HG03039 (cell line): ENCODE data around the gene DCT.

Experiments used
- ATAC-seq: cut with Tn5 transposase; IDR thresholded peaks from one replicate; pipeline ENCODE4 v1.9.1; 2021; ENCODE audit warnings: mild to moderate bottlenecking, moderate library complexity; ENCODE audit not compliant: unreplicated experiment

The DCT gene

DNA sequence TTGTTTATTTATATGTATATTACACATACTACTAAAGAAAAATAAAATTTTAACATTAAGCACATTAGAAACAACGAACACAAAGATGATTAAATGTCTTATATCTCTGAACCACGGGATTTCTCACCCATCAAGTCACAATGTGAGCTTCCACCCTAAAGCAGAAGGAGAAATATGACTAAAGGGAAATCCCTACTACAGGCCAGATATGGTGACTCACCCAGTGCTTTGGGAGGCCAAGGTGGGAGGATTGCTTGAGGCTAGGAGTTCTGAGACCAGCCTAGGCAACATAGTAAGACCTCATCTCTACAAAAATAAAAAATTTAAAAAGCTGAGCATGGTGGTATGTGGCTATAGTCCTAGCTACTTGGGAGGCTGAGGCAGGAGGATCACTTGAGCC is 24.6 kb downstream of the DCT start:
- ATAC-seq = no peak

DNA sequence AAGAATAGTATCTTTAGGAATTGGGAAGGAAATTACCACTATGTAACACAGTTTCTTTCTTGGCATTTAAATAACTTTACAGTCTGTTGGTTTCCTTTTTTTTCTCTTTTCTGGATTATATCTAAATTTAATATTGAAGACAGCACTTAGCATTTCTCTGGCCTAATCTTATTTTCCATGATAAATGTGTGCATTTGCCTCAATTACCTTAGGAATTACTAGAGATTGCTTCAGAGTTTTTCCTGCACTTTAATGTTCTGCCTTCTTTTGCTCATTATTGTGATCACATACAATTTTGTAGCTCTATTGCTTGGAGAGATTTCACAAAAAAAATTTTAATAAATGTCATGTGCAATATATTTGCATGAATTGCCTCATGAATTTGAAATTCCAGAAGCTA is 25.1 kb downstream of the DCT start:
- no peak for ATAC-seq

DNA sequence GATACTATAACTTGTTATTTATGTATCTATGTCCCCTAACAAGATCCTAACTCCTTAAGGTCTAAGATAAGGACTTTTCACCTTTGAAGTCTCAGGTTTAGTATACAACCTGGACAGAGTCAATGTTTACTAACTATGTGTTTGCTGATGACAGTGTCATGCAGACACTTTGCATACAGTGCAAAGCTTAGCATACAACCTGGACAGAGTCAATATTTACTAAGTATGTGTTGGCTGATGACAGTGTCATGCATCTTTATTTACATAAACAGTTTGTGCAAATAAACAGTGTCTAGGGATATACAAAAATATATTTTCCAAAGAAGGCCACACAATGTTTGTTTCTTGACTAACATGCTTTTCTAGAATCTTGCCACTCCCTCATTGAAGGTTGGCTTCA is 34.7 kb downstream of the DCT start:
- no peak for ATAC-seq

DNA sequence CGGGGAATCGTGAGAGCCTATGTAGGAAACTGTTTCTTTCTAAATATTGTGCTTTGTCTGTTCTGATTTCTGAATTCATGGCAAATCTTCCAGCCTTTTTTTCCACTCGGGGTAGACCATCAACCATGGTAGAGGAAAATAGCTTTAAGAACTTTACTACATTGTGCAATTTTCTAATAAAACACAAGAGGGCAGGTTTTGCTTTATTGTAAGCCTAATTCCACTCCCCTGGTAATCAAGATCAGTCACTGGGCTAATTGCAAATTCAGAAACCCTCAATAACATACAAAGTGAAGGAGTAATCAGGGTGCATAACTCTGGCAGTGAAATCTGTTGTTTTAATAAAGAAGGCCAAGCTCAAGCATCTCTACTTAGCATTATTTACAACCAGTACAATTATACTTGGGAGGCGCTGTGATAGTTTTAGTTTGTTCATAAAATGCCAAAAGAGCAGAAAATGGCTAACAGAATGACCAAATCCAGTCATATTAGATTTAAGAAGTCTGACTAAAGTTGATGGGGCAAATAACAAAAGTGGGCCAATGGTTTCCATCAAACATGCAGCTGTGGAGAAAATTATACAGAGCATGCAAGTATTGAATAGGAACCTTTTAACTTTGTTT is 43.8 kb downstream of the DCT start:
- no peak for ATAC-seq

DNA sequence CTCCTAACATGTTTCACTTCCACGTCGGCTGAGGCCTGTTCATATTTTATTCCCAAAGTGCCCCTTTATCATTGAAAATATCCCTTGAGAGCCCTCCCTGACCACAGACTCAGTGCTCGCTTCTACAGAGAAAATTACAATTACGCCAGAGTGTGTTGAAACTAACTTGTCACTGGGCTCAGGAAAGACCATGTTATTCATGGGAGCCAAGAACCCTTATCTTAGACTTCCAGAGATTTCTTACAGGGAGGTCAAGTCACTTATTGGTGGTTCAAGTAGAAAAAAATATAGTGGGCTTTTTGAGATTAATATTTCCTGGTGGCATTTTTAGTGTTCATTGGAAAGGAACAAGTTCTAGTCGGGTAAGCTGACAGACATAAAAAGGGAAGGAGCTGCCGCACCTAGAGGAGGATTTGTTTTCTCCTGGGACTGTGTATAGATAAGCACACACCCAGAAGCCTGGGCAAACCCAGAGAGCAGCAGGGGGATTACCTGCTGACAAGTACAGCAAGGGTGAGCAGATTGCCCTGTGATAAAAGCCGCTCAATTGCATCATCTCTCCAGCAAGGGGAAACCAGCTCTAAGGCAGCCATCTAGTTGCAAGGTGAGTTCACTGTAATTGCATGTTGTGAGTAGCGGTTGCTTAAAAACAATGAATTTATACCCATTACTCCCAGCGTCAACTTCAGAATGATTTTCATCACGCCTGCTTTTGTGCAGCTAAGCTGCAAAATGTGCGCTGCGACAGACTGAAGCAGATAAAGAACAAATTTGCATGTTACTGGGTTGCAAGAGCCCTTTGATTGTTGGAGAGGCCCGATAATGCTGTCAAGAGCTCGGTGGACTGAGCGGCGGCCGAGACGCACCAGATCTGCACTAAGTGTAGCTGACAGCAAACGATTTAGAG is 46.2 kb downstream of the DCT start:
- ATAC-seq = no peak

DNA sequence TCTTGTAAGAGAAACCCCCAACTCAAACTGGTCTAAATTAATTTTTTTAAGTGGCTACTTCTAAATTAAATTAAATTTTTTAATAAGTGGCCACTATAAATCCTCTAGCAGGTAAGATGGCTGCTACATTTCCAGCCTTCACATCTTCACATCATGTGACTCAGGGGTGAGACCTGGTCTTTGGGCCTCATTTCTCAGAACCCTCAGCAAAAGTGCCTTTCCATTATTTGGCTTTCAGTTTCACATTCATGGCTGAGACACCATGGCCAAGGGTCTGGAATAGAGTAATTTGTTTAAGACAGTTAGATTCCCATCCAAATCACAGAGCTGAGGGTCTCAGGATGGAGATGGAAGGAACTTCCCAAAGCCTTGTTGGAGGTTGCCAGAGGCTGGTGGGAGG is 47.5 kb downstream of the DCT start:
- no peak for ATAC-seq

DNA sequence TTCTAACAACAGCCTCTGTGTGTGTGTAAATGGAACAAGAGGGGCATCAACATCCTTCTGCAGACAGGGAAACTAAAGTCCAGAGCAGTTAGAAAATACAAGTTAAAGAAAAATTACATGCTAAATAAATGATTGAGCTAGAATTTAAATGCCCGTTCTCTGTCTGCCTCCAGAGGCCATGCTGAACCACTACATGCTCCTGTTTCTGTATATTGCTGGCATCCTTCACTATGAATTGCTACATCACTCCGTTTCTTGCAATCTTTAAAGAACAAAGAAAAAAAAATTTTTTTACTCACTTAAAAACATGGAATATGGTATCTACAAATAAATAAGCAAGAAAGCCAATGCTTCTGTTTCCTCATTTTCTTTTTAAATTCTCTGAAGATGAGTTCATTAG is 47.9 kb downstream of the DCT start:
- ATAC-seq = no peak

DNA sequence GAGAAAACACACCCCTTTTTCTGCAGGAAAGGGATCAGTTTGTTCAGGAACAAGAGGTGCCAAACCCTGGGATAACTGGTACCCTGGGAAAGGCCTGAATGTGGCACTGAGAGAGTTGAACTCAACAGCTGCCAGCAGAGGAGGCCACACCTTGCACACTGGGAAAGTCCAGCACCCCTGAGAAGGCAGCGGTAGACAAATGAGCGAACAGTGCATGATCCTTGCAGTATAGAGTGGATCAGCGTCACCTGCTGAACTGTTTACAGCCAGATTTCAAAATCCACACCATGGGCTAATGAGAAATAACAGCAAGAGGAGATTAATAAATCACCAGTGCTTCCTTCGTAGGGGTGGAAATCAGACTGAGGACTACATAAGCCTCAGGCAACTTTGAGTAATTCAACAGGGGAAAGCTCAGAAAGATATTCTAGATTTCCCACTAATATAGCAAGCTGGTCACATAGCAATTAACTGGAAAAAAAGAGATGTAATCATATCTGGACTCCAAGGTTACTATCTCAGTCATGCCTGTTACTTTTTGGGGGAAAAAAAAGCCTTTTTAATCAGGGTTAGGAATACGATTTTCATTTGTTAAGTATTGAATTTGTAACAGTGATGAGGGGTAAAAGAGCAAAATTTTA is 52.0 kb downstream of the DCT start:
- ATAC-seq = no peak

DNA sequence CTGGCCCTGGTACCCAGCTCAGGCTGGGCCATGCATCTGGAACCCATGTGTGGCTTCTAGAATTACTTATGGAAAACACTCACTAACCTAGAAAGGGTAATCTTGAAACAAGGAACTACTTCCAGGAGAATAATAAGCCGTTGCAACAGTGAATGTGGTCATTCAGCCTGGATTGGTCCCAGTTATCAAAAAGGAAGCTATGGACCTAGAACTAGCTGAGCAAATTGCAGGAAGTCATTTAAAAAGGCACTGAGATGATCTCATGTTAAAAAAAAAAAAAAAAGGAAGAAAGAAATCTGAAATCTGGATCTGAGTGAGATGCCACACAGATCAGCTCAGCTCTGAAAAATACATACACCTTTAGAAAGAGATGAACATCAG is 59.6 kb downstream of the DCT start:
- ATAC-seq = no peak

DNA sequence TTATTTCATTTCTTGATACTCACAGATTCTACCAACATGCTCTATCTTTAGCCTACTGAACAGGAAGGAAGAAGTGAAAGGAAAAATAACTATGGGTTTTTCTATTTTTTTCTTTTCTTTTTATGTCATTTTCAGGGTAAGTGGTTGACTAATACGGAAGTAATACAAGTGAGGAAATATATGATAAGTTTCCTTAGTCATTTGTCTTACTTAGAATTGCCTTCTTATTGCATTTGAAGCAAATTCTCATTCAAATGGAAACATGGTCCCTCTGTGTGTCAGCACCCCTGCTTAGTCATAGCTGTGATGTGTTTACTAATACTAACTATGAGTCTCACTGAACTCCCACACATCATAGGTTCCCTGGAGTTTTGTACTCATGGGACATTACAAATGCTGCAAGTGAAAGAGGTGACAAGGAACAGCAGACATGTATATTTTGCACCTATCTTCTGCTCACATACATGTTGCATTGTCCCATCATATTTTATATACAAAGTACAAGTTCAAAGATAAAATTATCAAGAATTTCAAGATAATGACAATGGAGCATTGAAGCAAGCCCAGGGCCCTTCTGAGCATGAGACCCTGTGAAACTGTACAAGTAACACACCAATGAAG is 60.1 kb downstream of the DCT start:
- ATAC-seq = peak; percentile 76

DNA sequence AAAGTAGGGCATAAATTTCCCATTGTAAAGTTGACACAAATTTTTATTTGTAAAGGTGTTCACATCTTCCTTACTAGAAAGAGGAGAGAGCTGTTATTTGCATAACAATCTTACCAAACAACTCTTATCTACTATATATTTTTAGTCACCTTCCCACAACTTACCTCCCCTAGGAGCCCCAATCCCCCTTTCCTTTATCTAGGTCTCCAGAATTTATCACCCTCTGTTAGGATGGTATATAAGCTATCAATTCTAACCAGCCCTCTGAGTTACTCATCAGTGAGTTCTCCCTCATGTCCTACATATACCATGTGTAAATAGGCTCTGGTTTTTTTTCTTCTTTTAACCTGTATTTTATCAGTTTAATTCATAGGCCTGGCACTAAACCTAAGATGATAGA is 62.2 kb downstream of the DCT start:
- no peak for ATAC-seq

DNA sequence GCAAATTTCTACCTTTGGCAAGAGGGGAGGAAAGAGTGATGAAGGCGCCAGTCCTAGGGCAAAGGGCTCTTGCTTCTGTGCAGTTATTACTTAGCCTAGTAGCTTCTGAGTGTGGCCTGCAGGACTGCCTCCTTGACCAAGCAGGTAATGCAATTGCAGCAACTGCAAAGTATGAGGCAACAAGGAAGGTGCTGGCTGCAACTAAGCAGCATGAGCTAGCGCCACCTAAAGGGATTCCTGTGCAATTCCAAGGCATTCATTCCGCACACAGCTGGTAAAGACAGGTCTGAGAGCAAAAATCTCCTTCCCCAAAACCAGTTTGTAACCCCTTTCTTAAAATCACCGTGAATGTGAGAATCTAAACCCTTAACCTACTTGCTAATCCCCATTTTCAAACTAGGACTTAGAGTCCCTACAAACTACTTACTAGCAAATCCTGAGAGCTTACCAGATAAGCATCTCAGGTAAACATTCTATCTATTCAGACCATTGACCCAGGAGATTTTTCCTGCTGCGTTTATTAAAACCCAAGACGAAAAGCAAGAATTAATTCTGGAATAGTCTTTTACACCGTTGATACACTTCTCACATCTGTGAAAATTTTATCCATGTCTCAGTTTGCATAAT is 62.9 kb downstream of the DCT start:
- no peak for ATAC-seq

DNA sequence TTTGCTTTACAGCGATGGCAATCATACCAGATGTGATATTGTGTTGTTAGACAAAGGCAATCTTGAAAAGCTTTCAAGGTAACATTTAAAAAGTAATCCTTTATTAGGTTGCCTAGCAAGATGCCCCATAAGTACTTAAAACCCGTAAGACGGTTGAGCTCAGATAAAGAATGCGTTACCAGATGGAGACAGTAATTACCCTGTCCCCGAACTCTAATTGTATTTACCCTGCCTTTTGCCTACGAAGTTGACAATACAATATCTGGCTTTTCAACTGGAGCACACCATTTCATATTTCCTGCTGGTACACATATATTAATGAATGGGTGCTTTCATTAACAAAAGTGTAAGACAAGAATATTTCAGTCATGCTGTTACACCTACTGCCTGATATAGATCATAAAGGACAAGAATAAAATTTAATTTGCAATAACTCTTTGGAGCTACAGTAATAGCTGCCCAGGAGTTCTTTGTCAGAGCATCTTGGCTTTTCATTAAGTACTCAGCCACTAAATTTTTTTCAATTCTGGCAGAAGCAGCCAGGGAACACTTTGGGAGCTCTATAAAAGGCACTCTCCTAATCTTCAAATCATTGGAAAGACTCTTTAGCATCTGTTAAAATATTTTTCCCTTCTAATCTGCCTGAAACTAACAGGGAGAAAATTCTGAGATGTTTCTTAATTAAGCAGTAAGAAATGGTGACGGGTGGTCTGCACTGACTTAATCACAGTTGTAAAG is 63.8 kb downstream of the DCT start:
- ATAC-seq = no peak

DNA sequence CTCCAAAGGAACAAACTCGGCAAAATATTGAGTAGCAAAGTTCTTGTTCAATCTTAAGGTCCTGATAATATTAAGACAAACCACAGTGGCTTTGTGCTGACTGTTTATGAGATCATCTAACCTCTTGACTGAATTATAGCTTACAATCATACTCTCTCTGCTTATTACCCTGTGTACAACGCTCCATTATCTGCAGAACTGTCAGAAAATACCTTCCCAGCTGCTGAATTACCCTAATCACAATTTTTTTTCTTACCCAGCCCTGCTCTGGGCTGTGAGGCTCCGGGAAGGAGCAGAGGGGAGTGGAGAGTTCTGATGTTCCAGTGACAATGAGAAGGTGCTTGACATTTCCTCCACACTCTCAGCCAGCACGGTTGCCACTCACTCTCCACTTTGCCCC is 64.8 kb downstream of the DCT start:
- ATAC-seq = no peak

DNA sequence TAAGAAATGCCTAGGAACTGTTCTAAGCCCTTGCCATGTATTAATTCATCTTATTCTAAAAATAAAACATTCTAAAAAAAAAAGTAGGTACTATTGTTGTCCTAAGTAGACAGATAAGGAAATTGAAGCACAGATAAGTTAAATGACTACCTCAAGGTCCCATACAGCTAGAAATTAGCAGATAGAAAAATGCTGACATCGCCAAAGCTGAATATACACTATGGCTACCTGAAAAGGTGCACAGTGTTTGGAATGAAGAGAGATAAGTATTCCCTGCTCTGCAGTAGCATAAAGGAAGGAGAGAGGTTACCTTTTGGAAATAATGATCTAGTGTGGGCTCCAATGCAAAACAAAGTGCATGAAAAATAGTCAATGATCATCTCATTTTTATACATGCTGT is 65.3 kb downstream of the DCT start:
- no peak for ATAC-seq

DNA sequence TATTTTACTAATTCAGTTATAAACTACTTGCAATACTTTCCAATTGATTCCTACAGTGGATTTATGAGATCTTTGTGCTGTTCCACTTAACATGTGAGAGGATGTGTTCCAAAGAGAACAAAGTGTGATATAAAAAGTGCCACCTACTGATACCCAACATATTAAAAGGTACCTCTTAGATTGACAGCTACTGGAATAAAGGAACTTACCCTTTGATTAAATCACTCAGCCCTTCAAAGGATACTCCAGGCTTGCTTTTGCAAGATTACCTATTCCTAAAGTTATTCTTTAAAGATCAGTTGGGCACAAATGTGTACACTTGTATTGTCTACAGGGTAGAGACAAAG is 65.9 kb downstream of the DCT start:
- no peak for ATAC-seq

DNA sequence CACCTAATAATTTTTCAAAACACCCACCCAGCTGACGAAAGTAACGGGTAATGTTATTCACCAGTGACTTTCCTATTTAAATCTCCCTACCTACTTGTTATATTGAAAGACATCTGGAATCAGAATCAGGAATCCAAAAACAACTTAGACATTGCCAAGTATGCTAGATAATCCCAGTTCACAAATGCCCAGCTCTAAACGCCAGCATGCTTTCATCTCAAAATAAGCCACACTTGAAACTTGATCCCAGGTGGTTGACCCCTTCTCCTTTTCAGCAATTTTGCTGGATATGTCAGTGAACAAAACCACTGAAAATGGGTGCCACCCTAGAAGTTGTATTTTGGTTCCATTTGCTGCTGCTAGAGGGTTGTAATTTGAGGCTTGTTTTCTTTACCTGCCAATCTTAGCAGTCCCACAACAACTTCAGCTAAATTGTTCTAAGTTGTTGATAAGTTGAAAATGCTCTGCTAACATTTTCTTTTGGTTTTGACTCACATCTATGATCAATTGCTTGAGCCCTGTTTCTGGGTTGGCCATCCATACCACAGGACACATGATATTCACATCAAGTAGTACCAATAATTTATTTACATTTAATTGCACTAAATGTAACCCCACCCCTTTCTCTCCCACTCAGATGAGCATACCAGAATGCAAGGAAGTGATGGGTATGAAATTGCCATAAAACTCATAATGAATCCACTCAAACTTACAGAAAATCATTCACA is 66.4 kb downstream of the DCT start:
- ATAC-seq = no peak

DNA sequence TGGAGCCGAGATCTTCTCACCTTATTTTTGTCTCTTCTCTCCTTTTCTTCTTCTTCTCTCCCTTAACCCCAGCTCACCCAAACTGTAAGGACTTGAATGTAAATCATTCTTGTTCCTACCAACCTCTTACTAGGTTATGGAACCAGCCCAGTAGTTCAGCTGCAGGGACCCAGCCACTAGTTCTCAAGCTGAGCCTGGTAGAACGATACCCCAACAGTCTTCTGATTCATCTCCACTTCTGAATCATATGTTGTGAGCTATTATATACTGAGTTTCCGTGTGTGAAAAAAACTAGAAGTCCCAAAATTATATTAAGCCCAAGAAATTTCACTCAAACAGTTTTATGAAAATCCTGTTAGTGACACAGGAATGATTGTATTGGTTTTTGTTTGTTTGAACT is 67.7 kb downstream of the DCT start:
- ATAC-seq = no peak

DNA sequence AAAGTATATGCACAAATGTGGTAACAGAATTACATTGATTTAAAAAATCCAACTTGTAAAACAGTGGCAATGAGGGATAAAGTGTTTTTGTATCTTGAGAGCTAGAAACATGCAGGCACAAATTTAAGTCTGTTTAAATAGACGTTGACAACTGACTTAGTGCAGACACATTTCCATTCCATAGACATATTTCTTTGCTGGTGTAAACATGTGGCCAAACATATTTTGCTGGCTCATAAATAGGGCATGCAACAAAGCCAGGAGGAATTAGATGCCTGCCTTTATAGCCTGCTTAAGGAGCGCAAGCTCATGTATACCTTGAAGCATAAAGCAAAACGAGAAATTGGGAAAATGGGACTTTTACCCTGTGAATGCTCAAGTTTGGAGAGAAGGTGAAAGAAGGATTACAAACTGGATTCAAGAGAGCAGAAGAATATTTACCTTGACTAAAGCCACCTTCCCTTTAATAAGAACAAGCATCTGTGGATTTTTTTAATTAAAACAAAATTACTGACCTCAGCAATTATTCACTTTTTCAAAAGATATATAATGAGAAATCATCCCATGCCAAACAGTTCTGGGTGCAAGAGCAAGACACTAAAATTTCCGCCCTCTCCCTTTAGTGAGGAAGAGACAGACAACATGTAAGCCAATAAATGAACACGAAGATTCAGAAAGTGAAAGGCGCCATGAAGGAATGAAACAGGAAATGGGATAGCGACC is 71.0 kb downstream of the DCT start:
- no peak for ATAC-seq
